ENCODE results near the gene MFSD8.
"Not testable (repeated sequence)": the region's sequence is repeated elsewhere in the genome, so short reads cannot be mapped to it uniquely, and the experiment has no call there.

MFSD8 gene

GRCh38 chr4:127931836-127932235, 33.1 kb downstream of the MFSD8 start:
- DNase-seq (ENCODE audit: low read depth): not testable (repeated sequence)

GRCh38 chr4:127930175-127930574, 34.8 kb downstream of the MFSD8 start:
- no peak for DNase-seq (ENCODE audit: low read depth)

GRCh38 chr4:127925720-127926119, 39.3 kb downstream of the MFSD8 start:
- DNase-seq (ENCODE audit: low read depth): not testable (repeated sequence)

GRCh38 chr4:127922226-127922625, 42.7 kb downstream of the MFSD8 start:
- no peak for DNase-seq (ENCODE audit: low read depth)

GRCh38 chr4:127920521-127920920, 44.5 kb downstream of the MFSD8 start:
- DNase-seq (ENCODE audit: low read depth): no peak

GRCh38 chr4:127917151-127917550, 47.8 kb downstream of the MFSD8 start:
- DNase-seq (ENCODE audit: low read depth): no peak

- DNase-seq (ENCODE audit: low read depth): no peak
These were observed 48.5 kb downstream of the MFSD8 start for GRCh38 chr4:127916512-127916911.

GRCh38 chr4:127905029-127905428, 59.9 kb downstream of the MFSD8 start:
- no peak for DNase-seq (ENCODE audit: low read depth)

GRCh38 chr4:127899682-127900081, 65.3 kb downstream of the MFSD8 start:
- DNase-seq (ENCODE audit: low read depth): not testable (repeated sequence)

GRCh38 chr4:127896528-127896927, 68.4 kb downstream of the MFSD8 start:
- no peak for DNase-seq (ENCODE audit: low read depth)

GRCh38 chr4:127896069-127896468, 68.9 kb downstream of the MFSD8 start:
- DNase-seq (ENCODE audit: low read depth): no peak

- DNase-seq (ENCODE audit: low read depth): no peak
These were observed 75.1 kb downstream of the MFSD8 start for GRCh38 chr4:127889903-127890302.

GRCh38 chr4:127888559-127888958, 76.4 kb downstream of the MFSD8 start:
- no peak for DNase-seq (ENCODE audit: low read depth)

- no peak for DNase-seq (ENCODE audit: low read depth)
These were observed 83.5 kb downstream of the MFSD8 start for GRCh38 chr4:127881563-127881864.

GRCh38 chr4:127880763-127881562, 84.0 kb downstream of the MFSD8 start, which contains the start of gene PLK4:
TSS of gene PLK4 (plus strand) at chr4:127880893. CDS start at chr4:127881135, 242 bp downstream.
- peak; percentile 81 for DNase-seq (ENCODE audit: low read depth)

GRCh38 chr4:127875791-127876190, 89.2 kb downstream of the MFSD8 start:
- no peak for DNase-seq (ENCODE audit: low read depth)

GRCh38 chr4:127870688-127871087, 94.3 kb downstream of the MFSD8 start:
- no peak for DNase-seq (ENCODE audit: low read depth)

- DNase-seq (ENCODE audit: low read depth): no peak
These were observed 94.7 kb downstream of the MFSD8 start for GRCh38 chr4:127870281-127870680.

- no peak for DNase-seq (ENCODE audit: low read depth)
These were observed 96.8 kb downstream of the MFSD8 start for GRCh38 chr4:127868196-127868595.

Measured in HS-5 (cell line).